GM18502 (cell line): ENCODE measurements around the gene MTG2.

ENCODE experiments used
- ATAC-seq: cut with Tn5 transposase; IDR thresholded peaks from one replicate; pipeline ENCODE4 v1.9.1; 2021; ENCODE audit warnings: mild to moderate bottlenecking; ENCODE audit not compliant: unreplicated experiment, poor library complexity

Gene MTG2

DNA sequence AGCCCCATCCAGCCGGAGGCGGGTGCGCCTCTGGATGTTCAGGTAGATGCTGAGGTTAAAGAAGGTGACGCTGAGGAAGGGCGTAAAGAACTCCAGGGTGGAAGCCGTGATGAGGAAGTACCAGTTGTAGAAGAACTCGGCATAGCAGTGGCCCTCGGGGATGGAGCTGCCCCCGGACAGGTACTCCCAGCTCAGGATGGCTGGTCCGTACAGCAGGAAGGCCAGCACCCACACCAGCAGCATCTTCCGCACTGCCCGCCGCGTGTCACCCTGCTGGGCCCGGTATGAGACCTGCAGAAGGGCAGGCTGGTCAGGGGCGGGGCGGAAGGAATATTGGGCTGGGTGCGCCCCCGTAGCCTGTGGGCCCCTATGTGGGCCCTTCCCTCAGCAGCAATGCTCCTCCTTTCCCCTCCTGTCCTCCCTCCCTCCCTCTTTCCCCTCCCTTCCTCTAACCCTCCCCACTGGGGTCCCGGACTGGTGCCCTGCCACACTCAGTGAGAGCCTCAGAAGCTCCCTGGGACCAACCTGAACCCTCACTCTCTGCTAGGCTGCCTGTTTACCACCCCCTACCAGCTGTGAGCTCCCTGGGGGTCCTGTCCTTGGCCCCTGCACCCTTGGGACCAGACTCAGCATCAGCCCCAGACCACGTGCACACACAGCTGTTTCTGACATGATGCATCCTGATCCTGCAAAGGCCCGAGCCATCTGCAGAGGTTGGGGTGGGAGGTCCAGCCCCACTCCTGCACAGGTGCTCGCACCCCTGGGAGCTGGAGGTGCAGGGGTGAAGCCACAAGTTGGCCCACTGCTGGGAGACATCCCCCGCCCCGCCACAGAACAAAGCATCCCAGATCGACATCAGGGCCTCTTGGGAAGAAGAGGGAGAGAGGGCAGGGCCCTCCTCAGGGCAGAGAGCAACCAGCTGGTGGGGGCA, 34.1 kb downstream of the MTG2 start:
- no peak for ATAC-seq

DNA sequence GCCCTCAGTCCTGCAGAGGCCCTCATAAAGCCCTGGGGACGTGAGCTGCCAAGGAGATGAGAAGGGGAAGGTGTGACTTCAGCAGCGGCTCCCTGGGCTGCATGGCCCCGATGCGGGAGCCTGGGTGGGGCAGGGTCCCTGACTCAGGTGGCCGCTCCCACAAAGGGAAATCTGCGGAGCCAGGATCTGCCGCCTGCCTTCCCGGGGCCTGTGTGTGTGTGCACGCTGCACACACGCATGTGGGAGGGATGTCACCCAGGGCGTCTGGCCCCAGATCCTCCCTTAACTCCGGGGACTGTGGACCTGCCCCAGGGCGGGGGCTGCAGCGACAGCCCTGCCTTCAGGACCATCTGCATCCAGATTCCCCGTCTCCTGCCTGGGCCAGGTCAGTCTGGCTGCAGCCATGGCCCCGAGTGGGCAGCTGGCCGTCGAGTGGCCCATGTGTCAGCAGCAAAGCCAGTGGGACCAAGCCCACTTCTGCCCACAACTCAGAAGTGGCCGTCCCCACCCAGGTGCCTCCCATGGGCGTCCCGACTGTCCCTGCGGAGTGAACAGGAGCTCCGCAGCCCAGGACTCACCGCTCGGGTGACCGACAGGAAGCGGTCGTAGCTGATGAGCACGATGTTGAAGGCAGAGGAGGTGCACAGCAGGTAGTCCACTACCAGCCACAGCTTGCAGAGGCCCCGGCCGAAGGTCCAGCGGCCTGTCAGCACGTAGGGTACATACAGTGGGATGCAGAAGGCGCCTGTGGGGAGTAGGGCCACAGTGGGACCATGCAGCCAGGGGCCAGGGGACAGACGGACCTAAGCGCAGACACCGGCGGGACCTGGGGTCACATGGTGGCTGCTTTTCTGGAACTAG, 35.3 kb downstream of the MTG2 start:
- ATAC-seq, result no peak

DNA sequence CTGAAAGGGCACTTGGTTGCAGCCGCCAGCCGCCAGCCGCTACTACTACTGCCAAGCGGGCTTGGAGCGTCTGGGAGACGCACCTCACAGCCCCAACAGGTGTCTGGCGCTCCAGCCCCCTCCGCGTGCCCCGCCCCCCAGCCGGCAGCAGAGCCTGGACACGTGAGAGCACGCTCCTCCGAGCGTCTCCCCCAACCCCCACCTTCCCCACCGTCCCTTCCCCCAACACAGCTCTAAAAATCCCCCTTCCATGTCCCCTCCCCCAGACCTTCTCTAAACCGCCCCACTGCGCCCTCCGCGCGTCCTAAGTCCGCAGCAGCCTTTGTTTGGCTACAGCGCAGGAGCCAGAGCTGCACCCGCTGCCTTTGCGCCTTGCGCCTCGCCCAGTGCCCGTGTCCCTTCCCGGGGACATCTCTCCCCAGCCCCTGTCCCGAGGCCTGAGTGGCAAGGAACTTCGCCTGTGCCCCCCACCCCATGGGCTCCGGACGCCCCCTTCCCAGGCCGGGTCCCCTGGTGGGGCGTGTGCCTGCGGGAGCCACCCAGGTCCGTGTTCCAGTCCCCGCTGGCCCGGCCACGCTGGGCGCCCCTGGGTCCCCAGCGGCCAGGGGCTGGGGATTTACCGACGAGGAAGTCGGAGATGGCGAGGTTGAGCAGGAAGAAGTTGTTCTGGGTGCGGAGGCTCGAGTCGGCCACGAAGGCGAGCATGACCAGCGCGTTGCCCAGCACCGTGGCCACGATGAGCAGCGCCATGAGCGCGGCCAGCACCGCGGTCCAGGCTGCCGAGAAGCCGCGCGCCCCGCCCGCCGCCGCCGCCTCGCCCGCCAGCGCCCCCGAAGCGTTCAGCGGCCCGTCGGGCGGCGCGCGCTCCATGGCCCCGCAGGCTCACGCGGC, 36.5 kb downstream of the MTG2 start:
- ATAC-seq, result no peak

DNA sequence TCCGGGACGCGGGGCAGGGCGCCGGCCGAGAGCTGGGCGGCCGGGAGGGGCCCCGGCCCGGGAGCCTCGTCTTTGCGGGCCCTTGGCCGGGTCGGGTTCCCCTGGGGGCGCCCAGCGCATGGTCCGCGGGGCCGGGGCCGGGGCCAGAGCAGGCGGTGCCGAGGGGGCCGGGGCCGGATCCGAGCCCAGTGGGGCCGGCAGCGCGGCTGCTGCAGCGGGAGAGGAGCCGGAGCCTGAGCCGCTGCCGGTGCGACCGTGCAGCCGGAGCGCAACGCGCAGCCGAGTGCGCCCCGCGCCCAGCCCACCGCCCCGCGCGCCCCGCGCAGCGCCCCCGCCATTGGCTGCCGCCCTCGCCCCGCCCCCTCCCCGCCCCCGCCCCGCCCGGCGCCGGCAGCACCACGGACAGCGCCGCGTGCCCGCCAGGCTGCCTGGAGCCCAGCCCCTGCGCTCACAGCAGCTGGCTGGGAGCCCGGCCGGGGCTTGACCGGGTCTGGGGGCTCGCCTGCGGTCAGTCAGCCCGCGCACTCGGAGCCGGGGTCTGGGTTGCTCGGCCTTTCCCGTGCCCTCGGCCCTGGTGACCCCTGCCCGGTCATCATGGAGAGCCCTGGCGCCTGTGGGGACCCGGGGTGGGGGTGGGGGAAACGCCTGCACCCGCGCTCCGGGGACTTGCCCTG, 37.3 kb downstream of the MTG2 start, which contains the start of gene HRH3:
HRH3 (minus strand) TSS at position 287 of the 674 bp plus-strand sequence. CDS start 308 bp downstream, outside the sequence.
- no peak for ATAC-seq

DNA sequence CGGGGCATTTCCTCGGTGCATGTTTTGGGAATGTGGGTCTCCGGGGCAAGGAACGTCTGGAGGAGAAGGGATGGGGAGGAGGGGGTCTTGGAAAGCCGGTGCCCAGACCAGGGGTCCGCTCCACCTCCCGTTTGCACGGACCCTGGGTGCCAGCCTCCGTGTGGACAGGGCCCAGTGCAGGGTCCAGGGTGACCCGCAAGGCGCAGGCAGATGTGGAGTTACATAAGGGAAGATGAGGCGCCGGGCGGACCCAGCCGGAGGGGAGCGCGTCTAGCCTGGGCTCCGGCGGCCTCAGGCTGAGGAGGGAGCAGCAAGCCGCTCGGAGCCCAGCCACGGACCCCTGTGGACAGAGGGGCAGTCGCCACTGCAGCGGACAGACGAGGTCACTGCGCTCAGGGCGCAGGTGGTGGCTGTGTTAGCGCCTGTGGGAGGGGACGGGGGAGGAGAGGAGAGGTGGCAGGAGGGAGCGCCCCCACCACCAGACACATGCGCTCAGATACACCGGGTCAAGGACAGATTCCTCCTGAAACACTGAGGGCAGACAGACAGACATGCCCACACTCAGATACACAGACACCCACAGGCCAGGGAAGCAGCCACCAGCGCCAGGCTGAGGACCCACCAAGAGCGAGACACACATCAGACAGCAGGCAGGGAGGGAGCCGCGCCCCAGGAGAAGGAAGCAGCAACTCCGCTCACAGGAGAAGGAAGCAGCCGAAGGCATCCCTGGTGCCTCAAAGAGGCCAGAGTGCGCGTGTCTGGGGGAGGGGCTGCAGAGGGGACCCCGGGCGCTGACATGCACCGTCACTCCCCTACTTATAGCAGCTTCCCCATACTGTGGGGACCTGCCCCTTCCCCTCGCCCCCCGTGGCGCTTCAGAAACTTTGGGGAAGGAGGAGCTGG, 38.1 kb downstream of the MTG2 start:
- no peak for ATAC-seq

DNA sequence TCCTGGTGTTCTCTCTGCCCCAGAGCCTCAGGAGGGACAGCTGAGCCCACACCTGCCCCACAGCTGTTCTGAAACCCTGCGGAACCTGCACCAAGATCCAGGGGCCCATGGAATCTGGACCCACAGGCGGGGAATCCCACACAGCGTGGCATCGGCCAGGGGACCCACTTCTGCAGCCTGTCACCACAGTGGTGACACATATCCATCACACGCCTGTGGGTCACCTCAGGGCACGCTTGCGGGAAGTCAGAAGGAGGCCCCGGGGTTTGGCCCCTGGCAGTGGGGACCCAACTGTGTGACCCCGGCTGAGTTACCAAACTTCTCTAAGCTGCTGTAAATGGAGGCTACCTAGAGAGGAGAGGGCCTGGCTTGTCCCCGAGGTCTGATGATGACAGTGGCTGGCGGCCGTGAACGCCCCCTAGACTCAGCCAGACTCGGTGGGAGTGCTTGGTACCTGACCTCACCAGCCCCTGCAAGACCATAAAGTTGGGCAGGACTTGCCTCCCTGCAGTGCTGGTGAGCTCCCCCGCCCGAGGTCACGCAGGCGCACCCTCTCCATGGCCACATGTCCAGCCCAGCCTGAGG, 39.5 kb downstream of the MTG2 start:
- ATAC-seq, result no peak

DNA sequence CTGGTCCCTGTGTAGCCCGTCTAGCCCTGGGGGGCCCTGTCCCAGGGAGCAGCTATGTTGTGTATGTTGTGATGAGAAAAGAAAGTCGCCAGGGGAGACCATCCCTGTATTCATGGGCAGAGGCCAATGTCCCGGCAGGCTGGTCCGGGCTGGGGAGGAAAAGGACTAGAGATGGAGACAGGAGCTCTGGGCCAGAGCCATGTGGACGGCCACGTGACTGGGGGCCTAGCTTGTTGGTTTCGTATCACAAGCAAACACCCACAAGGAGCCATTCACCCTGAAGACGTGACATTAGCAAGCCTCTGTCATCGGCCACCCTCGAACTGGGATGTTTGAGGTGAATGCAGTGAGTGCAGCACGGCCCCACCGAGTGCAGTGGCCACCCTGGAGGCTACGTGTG, 40.1 kb downstream of the MTG2 start:
- ATAC-seq, result no peak

DNA sequence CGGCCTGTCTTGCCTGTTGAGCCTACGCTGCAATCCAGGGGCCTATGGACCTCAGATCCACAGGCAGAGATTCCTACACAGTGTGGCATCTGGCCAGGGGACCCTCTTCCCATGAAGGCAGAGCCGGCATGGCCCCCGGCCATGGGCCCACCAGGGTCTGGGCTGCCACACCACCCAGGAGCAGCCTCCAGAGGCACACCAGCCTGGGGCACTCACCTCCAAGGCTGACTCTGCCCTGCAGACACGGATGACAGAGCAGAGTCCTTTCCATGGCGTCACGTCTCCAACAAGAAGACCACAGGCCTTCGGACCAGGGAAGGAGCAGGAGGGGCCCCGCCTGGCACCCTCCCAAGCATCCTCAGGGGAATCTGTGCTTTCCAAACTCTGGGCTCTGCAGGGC, 40.7 kb downstream of the MTG2 start:
- ATAC-seq, result no peak

DNA sequence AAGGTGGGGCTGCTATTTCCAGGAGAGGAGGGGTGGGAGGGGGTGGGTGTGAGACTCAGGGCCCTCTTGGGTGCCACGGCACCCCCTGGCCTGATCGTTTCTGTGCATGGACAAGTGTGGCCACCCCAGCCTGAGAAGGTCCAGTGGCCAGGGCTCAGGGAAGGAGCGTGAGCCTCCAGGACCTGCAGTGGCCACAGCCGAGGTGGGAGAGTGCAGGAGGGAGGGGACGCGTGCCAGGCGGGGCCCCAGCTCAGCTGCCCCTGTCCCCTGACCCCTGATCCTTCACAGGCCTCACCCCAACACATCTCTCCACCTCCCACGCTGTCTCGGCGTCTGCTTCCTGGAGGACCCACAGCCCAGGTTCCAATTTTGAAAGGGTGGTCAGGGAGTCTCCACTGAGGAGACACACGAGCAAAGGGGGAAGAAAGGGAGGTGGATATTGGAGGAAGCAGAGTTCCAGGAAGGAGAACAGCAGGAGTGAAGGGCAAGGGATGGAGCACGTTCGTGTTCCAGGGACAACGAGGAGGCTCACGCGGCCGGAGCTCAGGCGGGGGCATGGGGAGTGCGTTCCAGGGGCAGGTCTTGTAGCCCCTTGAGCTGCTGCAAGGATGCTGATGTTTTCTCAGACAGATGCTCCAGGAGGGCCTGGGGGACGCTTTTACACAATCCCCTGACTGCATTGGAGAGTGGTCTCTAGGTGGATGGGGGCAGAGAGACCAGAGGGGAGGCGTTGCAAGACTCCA, 41.5 kb downstream of the MTG2 start:
- no peak for ATAC-seq

DNA sequence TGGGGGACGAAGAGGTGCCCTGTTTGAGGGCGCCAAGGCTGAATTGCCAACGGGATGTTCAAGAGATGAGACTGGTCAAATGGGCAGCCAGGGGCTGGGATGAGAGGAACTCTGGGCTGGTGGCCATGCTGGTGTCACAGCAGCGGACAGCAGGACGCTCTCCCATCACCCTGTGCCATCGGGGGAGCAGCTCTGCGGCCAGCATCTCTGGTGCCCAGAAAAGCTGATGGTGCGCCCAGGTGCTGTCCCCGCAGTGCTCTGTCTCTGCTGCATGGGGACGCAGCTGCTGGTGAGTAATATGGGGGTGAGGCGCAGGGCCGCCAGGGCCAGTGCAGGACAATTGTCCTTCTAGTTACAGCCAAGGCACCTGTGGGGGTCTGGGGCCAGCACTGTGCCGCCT, 42.2 kb downstream of the MTG2 start:
- no peak for ATAC-seq

DNA sequence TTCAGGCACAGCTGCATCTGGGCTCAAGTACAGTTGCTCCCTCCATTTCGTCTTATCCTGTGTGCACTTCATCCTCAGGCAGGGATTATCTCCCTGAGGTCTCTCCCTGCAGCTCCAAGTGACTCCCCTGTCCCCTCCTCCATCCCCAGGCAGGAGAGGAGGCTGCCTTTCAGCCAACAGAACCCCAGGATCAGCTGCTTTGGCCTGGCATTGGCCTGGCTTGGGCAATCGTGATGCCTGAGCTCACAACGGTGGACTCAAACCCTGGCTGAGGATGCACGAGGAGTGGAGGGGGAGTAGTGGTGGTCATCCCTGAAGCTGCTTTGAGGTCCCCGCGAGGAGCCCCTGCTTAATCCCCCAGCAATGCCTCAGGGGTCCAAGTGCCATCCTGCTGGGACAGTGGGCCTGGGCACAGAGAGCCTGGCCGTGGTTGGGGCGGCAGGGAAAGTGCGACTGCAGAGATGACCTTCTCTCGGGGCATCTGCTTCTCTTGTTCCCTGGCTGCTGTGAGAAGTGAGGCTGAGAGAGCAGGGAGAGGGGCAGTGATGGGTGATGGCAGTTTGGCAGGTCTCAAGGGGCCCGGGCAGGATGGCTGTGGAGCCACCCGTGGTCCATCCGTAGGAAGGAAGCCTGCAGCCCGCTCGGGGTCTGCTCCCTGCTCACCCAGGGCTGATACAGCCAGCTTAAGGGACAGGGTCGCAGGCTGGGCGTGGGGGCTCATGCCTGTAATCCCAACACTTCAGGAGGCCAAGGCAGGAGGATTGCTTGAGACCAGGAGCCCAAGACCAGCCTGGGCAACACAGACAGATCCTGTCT, 43.2 kb downstream of the MTG2 start:
- ATAC-seq, result no peak

DNA sequence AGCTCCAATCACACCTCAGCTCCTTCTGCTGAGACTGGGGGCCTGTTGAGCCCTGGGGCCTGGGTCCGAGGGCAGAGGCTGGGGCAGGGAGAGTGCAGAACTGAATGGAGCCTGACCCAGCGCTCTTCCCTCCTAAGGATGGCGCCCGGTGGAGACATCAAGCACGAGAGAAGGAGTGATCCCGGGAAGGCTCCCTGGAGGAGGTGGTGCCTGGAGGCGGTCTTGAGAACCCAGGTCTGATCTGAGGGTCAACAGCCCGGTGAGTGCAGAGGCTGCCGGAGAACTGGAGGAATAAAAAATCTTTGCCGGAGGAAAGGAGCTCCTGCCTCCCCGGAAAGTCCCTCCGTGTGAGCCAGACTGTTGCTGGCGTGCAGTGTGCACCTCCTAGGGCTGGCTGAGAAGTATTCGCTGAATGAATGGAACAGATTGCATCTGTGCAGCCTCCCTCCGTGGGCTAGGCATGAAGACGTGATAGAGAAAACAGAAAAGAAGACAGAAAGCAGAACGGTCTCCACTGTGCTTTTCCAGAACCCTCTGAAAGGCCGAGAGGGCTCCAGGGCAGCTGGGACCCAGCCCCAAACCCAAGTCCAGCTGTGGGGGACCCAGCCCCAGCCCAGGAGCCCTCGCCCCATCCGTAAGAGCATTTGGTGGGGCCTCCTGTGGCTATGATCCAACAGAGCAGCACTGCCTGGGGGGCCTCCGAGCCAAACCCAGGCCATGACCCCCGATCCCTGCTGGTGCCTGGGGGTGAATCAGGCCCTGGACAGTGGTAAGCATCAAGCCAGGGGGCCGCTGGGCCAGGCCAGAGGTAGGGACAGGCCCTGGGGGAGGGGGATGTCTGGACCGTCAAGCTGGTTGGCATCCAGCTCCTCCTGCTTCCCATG, 44.1 kb downstream of the MTG2 start:
- no peak for ATAC-seq

DNA sequence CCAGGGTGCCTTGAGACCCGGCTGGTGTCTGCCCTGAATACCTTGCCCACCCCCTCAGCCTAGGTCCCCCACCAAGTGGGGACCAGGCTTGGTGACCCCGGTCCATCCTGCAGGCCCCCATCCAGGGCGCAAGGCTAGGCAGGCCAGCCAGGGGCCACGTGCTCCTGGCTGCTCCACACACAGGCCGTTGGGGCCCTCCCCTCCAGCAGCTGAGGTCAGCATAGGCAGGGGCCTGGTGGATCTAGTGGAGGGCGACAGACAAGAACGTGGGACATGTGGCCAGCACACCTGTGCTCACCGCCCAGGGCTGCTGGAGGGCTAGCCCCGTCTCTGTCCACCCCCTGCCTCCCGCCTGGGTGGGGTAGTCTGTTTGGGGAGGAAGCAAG, 44.8 kb downstream of the MTG2 start:
- no peak for ATAC-seq

DNA sequence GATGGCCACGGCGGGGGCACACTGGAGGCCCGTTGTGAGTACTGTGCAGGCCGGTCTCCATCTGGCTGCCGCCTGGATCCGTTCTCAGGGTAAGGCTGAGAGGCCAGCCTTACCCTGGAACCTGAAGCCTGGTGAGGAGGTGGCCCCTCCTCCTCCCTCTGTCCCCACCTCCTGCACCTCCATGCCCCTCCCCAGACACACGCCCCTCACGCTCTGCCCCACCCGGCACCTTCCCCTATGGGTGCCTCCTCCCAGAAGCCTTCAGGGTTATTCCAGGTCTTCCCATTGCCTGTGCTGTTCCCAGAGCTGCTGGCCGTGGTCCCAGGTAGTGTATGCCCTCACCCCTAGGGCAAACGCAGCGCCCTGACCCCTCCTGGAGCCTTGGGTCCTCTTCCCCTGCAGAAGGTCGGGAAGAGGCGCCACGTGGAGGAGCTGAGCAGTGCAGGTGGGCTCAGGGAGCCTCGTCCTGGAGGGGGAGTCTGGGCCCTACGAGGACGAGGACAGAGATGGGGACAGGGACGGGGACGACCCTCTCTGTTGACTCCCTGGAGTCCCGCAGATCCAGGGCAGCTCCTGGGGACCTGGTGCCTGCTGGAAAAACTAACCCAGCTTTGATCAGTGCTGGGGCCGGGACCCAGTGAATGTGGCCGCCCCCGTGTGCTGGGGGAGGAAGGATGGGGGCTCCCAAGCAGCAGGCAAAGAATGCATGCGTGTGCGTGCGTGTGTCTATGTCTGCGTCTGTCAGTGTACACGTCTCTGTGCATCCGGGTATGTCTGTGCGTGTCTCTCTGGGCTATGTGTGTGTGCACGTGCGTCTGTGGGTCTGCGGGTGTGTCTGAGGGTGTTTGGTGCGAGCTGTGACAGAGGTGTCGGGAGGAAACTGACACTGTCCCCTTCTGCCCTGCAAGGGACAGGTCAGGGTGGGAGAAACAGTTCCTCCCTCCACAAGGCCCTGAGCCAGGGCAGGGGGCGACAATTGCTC, 45.4 kb downstream of the MTG2 start:
- no peak for ATAC-seq
